SKM-1 (cell line): ENCODE measurements around the gene RHBDF1.

Source experiments
- DNase-seq: peaks from one replicate; lab custom pipeline; 2025; ENCODE audit not compliant: unreplicated experiment; lab: John Stamatoyannopoulos, UW

The RHBDF1 gene, protein sequence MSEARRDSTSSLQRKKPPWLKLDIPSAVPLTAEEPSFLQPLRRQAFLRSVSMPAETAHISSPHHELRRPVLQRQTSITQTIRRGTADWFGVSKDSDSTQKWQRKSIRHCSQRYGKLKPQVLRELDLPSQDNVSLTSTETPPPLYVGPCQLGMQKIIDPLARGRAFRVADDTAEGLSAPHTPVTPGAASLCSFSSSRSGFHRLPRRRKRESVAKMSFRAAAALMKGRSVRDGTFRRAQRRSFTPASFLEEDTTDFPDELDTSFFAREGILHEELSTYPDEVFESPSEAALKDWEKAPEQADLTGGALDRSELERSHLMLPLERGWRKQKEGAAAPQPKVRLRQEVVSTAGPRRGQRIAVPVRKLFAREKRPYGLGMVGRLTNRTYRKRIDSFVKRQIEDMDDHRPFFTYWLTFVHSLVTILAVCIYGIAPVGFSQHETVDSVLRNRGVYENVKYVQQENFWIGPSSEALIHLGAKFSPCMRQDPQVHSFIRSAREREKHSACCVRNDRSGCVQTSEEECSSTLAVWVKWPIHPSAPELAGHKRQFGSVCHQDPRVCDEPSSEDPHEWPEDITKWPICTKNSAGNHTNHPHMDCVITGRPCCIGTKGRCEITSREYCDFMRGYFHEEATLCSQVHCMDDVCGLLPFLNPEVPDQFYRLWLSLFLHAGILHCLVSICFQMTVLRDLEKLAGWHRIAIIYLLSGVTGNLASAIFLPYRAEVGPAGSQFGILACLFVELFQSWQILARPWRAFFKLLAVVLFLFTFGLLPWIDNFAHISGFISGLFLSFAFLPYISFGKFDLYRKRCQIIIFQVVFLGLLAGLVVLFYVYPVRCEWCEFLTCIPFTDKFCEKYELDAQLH

GRCh38 chr16:72561-73548 is at the start of gene RHBDF1:
RHBDF1 (minus strand) TSS chr16:72631; CDS start chr16:65015, 7,616 bp downstream.
- no peak for DNase-seq

- no peak for DNase-seq
Measured at GRCh38 chr16:120756-121155, 48.3 kb upstream of the RHBDF1 start.

DNA sequence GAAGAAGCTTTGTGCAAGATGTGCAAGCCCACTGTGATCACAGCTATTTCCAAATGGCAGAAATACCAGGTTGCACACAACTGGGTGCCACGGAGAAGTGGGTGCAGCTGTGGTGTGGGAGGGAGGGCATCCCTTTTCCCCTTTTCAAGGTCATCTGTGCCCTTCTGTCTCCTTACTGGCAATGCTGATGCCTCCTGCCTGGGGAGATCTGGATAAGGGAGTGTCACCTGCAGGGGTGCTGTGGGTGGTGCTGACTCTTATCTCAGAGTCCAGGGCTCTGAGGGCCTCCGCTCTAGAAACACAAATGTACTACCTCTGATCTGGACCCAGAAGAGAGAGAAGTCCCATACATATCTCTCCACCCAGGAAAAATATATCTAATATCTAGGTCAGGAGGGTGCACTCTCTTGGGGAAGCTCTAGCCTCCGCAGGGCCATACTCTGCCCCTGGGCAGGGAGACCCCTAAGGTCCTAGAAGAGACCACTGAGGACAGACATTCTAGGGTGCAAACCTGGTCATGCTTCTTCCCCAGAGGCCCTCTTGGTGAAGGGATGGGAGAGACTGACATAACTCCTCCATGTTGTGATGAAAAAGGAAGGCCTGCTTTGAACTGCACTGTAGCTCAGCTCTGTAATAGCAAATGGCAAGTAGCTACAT is 47.5 kb upstream of the RHBDF1 start:
- DNase-seq = no peak

DNA sequence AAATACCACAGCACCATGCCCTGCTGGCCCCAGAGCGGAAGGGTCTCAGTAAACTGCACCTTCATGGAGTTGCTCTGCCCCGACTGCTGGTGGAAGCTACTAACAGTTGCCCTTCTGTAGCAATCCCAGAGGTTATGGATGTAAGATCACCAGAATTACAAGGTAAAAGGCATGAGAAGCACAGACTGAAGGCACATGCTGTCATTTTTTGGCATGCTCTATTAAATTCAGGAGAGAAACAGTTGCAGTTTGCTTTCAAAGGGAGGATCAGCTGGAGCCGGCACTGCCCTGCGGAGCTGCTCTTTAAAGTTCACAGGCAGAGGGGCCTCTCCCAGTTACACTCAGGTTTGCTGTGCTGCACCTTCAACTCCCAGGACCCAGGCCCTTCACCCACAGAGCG is 46.9 kb upstream of the RHBDF1 start:
- no peak for DNase-seq

DNA sequence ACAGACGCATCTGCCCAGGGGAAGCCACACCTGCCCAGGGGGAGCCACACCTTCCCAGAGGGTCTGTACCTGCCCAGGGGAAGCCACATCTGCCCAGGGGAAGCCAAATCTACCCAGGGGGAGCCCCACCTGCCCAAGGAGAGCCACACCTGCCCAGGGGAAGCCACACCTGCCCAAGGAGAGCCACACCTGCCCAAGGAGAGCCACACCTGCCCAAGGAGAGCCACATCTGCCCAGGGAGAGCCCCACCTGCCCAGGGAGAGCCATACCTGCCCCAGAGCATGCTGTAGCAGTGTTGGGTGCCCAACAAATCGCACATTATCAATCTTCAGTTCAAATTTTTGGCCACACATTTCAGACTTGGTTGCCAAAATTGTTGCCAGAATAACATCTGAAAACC is 46.4 kb upstream of the RHBDF1 start:
- DNase-seq = no peak

- DNase-seq = peak; percentile 24
Measured at GRCh38 chr16:117379-118365, 45.2 kb upstream of the RHBDF1 start.

GRCh38 chr16:116015-116414 is 43.6 kb upstream of the RHBDF1 start:
- DNase-seq = no peak

- no peak for DNase-seq
Measured at GRCh38 chr16:114327-114726, 41.9 kb upstream of the RHBDF1 start.

GRCh38 chr16:112153-112840 is 39.9 kb upstream of the RHBDF1 start:
- no peak for DNase-seq

DNA sequence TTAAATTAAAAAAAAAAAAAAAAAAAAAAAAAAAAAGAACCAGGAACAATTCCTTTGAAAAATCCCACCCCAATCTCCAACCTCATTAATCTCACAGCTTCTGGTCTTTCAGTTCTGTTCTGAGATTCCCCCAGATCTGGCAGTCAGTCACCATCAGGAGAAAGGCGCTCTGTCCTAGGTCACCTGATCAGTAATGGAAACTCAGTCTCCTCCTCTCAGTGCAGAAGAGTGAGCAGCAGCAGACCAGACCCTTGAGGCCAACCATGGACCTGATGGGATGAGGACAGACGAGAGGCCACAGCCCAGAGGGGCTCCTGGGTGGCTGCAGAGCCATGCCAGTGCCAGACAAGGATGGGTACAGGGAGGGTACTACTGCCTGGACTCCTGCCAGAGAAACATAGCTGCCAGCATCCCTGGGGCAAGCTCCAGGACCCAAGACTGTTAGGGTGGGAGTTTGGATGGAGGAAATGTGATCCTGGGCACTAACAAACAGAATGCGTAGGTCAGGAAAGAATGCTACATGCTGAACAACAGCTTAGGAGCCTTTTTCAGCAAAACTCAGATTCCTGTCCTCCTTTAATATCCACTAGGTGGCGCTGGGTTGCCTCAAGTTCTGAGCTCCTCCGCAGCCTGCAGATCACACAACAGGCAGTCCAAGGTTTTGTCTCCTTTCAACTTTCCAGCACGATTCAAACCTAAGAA is 34.3 kb upstream of the RHBDF1 start:
- DNase-seq = peak; percentile 75

- DNase-seq = no peak
Measured at GRCh38 chr16:105521-105920, 33.1 kb upstream of the RHBDF1 start.

DNA sequence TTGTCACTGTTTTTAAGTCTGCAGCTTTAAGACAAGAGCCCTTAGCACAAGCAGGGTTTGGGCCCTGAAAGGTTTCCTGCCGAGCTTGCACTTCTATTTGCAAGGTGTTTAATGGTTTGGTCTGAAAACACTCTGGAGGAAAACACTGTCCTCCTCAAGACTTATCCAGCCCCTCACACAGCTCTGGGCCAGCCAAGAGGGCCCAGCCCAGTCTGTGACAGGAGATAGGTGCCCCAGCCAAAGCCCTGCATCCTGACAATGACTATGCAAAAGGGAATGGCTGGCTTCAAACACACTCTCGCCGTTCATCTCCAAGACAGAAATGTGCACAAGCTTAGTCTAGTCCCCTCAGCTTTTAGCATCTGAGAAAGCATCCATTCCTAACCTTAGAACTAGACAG is 32.5 kb upstream of the RHBDF1 start:
- DNase-seq = no peak

- no peak for DNase-seq
Measured at GRCh38 chr16:104355-104754, 31.9 kb upstream of the RHBDF1 start.

DNA sequence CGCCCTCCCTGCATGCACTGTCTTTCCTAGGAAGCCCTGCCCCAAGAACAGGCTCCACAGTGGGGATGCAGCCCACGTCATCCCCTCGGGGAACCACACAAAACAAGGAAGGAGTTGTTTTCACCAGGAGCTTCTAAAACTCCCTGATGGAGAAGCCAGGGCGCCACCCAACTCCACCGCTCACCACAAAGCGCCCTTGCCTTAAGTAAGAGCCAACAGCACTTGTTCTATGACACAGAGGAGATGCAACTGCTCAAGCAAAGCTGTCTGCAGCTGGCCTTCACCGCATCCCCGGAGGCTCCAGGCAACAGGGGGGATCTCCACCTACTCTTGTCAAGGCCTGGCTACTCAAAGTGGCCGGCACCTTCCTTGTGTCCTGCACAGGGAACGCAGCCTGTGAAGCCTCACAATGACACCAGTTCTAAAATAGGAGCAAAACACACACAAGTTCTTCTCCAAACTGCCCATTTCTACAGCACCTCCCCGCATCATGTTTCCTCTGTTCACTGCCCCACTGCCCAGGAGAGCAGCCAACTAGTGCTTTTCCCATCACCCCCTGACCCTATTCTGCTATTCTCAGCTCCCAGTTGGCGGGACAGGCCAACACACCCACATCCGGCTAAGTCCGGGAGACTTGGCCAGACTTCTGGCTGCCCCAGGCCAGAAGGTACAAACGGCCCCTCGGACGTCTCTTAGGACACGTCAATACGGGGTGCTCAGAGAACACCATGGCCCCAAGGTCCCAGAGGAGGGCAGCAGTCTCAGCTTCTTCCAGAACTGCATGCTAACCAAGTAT is 29.8 kb upstream of the RHBDF1 start:
- DNase-seq = no peak

DNA sequence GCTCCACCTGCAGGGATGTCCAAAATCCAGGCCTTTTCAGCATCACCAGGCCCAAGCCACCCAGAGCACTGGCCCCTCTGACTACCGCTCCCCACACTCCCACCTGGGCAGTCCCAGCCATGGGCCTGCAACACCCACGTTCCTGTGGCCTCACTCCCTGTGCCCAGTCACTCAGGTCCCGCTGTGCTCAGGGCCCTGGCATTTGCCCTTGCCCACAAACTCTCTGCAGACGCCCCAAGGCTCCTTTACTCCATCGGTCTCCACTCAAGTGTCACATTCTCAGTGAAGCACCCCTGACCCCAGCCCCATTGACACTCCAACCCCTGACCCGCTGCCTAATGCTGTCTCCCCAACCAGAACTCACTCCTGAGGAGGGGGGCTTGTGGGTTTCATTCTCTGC is 29.2 kb upstream of the RHBDF1 start:
- no peak for DNase-seq

DNA sequence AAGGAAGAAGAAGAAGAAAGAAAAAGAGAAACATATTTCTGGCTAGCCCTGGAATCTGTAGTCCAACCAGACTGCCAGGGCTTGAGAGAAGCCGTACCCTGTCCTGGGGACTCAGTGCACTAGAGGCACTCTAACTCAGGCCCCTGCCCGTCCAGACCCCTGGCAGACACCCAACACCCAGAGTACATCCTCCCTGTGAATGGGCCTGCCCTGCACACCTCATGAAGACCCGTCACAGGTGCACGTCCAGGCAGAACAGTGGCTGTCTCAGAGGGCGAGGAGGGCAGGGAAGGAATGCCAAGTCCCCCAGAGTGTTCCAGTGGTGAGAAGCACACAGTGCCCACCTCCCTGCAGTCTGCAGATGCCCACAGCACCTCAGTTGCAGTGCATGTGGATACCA is 28.6 kb upstream of the RHBDF1 start:
- no peak for DNase-seq

DNA sequence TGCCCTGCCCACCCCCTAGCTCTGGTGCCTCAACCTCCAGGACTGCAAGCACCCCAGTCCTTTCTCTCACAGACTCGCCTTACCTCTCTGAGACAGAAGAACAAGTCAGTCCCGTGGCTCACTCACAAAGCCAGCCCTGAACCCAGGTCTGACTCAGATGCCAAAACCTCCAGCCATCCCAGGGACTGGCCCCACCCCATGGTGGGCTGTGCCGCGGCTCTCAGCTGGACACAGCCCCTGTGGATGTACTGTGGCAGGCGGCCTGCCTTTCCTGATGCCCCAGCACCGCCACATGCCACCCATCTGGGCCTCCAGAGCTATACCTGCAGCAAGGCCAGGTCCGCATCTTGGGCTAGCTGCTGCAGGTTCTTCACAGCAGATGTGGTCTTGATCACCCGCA is 25.4 kb upstream of the RHBDF1 start:
- no peak for DNase-seq
